HCEC 1CT (cell line): ENCODE data around the gene DIPK1A.
A peak's percentile ranks its signal among the peaks of the same experiment; 100 is the strongest.

Experiments used
- DNase-seq: peaks from one replicate; pipeline ENCODE4 v3.0.0-alpha.2; 2017

The DIPK1A gene

GRCh38 chr1:92833840-92834239 is 127.4 kb downstream of the DIPK1A start:
- no peak for DNase-seq

GRCh38 chr1:92832537-92833114 is 128.6 kb downstream of the DIPK1A start:
- no peak for DNase-seq

GRCh38 chr1:92831762-92832536 is 129.3 kb downstream of the DIPK1A start, which contains the start of gene RPL5:
TSS of gene RPL5 (plus strand) at chr1:92832040. CDS start at chr1:92832115, 75 bp downstream.
- DNase-seq = peak; percentile 94

GRCh38 chr1:92831368-92831761 is 129.9 kb downstream of the DIPK1A start:
- no peak for DNase-seq

GRCh38 chr1:92826792-92827191 is 134.5 kb downstream of the DIPK1A start:
- DNase-seq = peak; percentile 54

- peak; percentile 70 for DNase-seq
These were observed 138.4 kb downstream of the DIPK1A start for GRCh38 chr1:92822879-92823278.

GRCh38 chr1:92820551-92820950 is 140.7 kb downstream of the DIPK1A start:
- peak; percentile 22 for DNase-seq

- DNase-seq = peak; percentile 45
These were observed 141.2 kb downstream of the DIPK1A start for GRCh38 chr1:92820024-92820423.

GRCh38 chr1:92817986-92818764 is 143.1 kb downstream of the DIPK1A start:
- peak; percentile 52 for DNase-seq

GRCh38 chr1:92817137-92817697 is 144.0 kb downstream of the DIPK1A start:
- no peak for DNase-seq

- DNase-seq = no peak
These were observed 144.5 kb downstream of the DIPK1A start for GRCh38 chr1:92816732-92817131.

GRCh38 chr1:92808381-92808780 is 152.9 kb downstream of the DIPK1A start:
- DNase-seq = peak; percentile 56

GRCh38 chr1:92805216-92805615 is 156.0 kb downstream of the DIPK1A start:
- DNase-seq = no peak

GRCh38 chr1:92804721-92805201 is 156.5 kb downstream of the DIPK1A start:
- peak; percentile 94 for DNase-seq

- DNase-seq = no peak
These were observed 157.9 kb downstream of the DIPK1A start for GRCh38 chr1:92803140-92803887.

GRCh38 chr1:92797961-92798360 is 163.3 kb downstream of the DIPK1A start:
- no peak for DNase-seq

- peak; percentile 20 for DNase-seq
These were observed 164.0 kb downstream of the DIPK1A start for GRCh38 chr1:92797297-92797696.

GRCh38 chr1:92795166-92795565 is 166.1 kb downstream of the DIPK1A start:
- DNase-seq = peak; percentile 63

GRCh38 chr1:92792340-92792782 is 168.9 kb downstream of the DIPK1A start:
- DNase-seq = no peak
